Mucosa of descending colon (tissue), 3 donors: Measurements from ENCODE around the gene NFATC2IP. TPM values are rescaled to one million over a fixed set of nuclear protein-coding genes. Genes with fewer than 3 reads are reported as not detected.

Experiments
- ATAC-seq: fragments of 200-7000 bp; cut with Tn5 transposase; one replicate; pipeline ENCODE4 v1.9.1; 2020; ENCODE audit warnings: mild to moderate bottlenecking, moderate library complexity
- DNase-seq, 3 donors: peaks; one replicate each; pipeline ENCODE4 v3.0.0-alpha.2; 2020
- H3K36me3 ChIP-seq: fragments of 200-600 bp; one replicate; pipeline ENCODE4 v1.8.0; 2021; ENCODE audit warnings: low read depth, mild to moderate bottlenecking
- H3K4me1 ChIP-seq: fragments of 200-600 bp; one replicate; pipeline ENCODE4 v1.8.0; 2021; ENCODE audit warnings: low read depth, mild to moderate bottlenecking
- H3K4me3 ChIP-seq: fragments of 200-600 bp; one replicate; pipeline ENCODE4 v1.8.0; 2021; ENCODE audit warnings: mild to moderate bottlenecking
- H3K9me3 ChIP-seq: fragments of 200-600 bp; one replicate; pipeline ENCODE4 v1.8.0; 2021; ENCODE audit warnings: mild to moderate bottlenecking
- CTCF ChIP-seq: fragments of 200-600 bp; IDR thresholded peaks from one replicate; pipeline ENCODE4 v1.8.0; 2022; ENCODE audit warnings: antibody characterized with exemption, mild to moderate bottlenecking
- intact Hi-C, 2 donors: fragments of 100-400 bp; cut with DNase I in 1 of 2; cut with micrococcal nuclease in 1 of 2; formaldehyde crosslinking; loops; one replicate each; pipeline versions ENCODE4 v1.11.0 to v1.11.1; 2022; cut with DNase I, micrococcal nuclease
- total RNA-seq, 3 donors: library from RNA; stranded (reverse); fragmentation: NEBNext Ultra II Directional in 2 of 3; extraction: Animal tissue kit (Norgen Biotek cat#: 25700) in 2 of 3; gene quantifications; one replicate each; pipeline versions ENCODE4 v1.2.1 to v1.2.4, GENCODE V29; 2021 to 2023
- donor health status: DM: no; HTN: no; CAD: no; lungs with moderate emphysema.
- donor health status: DM: no; HTN: no; CAD: no.
- donor health status: DM: no; HTN: yes; CAD: no.

The NFATC2IP gene
- total RNA-seq, 3 donors from 2014 or later, result 45.0 to 57.9 (median 50.9) TPM

GRCh38 chr16:29012913-29013553 is 62.3 kb downstream of the NFATC2IP start:
- intact Hi-C loops, result no loop called here
- DNase-seq (no peak), ATAC-seq (peak; percentile 18)
- TF ChIP-seq CTCF, result no peak
- no peak overlapping the region for H3K4me3 ChIP-seq
- H3K36me3 ChIP-seq, result no peaks in the 10 kb centered on the region
- no peaks in the 10 kb centered on the region for H3K9me3 ChIP-seq
- no peaks in the 10 kb centered on the region for H3K4me1 ChIP-seq

GRCh38 chr16:29014561-29015069 is 63.9 kb downstream of the NFATC2IP start:
- no peaks in the 10 kb centered on the region for H3K9me3 ChIP-seq
- H3K36me3 ChIP-seq, result no peaks in the 10 kb centered on the region
- no peak overlapping the region for H3K4me3 ChIP-seq
- TF ChIP-seq CTCF, result no peak
- ATAC-seq (peak; percentile 62), DNase-seq (peak in 1 of 3 donors; percentile 34)
- intact Hi-C loops, result no loop called here
- H3K4me1 ChIP-seq, result no peaks in the 10 kb centered on the region

Other genes with a start within 250 kb of the NFATC2IP start
- 100 to 1,000 TPM; 298 to 526 (median 426) TPM for gene EIF3C, start 239.5 kb upstream of the NFATC2IP start, total RNA-seq
- gene NPIPB9, start 199.2 kb upstream of the NFATC2IP start, total RNA-seq, result 1 to 10 TPM; 4.1 to 6.4 (median 4.4) TPM
- gene ATXN2L, start 127.9 kb upstream of the NFATC2IP start, total RNA-seq, result 100 to 1,000 TPM; 102 to 108 (median 107) TPM
- 100 to 1,000 TPM; 182 to 248 (median 220) TPM for gene TUFM, start 104.6 kb upstream of the NFATC2IP start, total RNA-seq
- 100 to 1,000 TPM in 1 of 3 donors, 10 to 100 TPM in 2; 83.5 to 107 (median 89.7) TPM for gene SH2B1, start 87.1 kb upstream of the NFATC2IP start, total RNA-seq
- 1 to 10 TPM in 2 of 3 donors, under 1 TPM in 1; 0.96 to 1.7 (median 1.6) TPM for gene ATP2A1, start 72.4 kb upstream of the NFATC2IP start, total RNA-seq
- gene RABEP2, start 25.7 kb upstream of the NFATC2IP start, total RNA-seq, result 10 to 100 TPM; 35.1 to 43.2 (median 35.7) TPM
- gene CD19, start 19.0 kb upstream of the NFATC2IP start, total RNA-seq, result under 1 TPM; 0.29 to 0.65 (median 0.38) TPM
- 10 to 100 TPM; 28.2 to 31.0 (median 30.3) TPM for gene SPNS1, start 23.8 kb downstream of the NFATC2IP start, total RNA-seq
- 10 to 100 TPM in 2 of 3 donors, 1 to 10 TPM in 1; 8.5 to 13.0 (median 11.6) TPM for gene LAT, start 34.1 kb downstream of the NFATC2IP start, total RNA-seq